ENCODE results near the gene AK5.

The AK5 gene

GRCh38 chr1:77288275-77288674 is 6.5 kb downstream of the AK5 start:
- no peak for DNase-seq
- peaks cover 37% of the 10 kb centered on the region for H3K27me3 Mint-ChIP-seq (ENCODE audit: low read depth, poor library complexity)
- no peaks in the 10 kb centered on the region for H3K36me3 Mint-ChIP-seq (ENCODE audit: low read depth)
- H3K9me3 Mint-ChIP-seq, result no peaks in the 10 kb centered on the region
- TF ChIP-seq CTCF (IDR thresholded peaks at IDR 0.05), result no peak
- no peak overlapping the region for H3K27ac Mint-ChIP-seq
- peaks cover 3% of the 10 kb centered on the region for H3K4me1 Mint-ChIP-seq
- H3K4me3 Mint-ChIP-seq, result no peak overlapping the region

- no peaks in the 10 kb centered on the region for H3K36me3 Mint-ChIP-seq (ENCODE audit: low read depth)
- H3K27ac Mint-ChIP-seq, result no peak overlapping the region
- no peaks in the 10 kb centered on the region for H3K9me3 Mint-ChIP-seq
- H3K4me3 Mint-ChIP-seq, result no peak overlapping the region
- DNase-seq, result no peak
- TF ChIP-seq CTCF (IDR thresholded peaks at IDR 0.05), result no peak
- peaks cover 14% of the 10 kb centered on the region for H3K27me3 Mint-ChIP-seq (ENCODE audit: low read depth, poor library complexity)
- no peaks in the 10 kb centered on the region for H3K4me1 Mint-ChIP-seq
Observed at GRCh38 chr1:77290576-77290975, 8.8 kb downstream of the AK5 start.

- no peak for TF ChIP-seq CTCF (IDR thresholded peaks at IDR 0.05)
- no peaks in the 10 kb centered on the region for H3K9me3 Mint-ChIP-seq
- no peak for DNase-seq
Observed at GRCh38 chr1:77292551-77292950, 10.7 kb downstream of the AK5 start.

GRCh38 chr1:77300566-77300965 is 18.7 kb downstream of the AK5 start:
- H3K27ac Mint-ChIP-seq, result no peak overlapping the region
- no peak for TF ChIP-seq CTCF (IDR thresholded peaks at IDR 0.05)
- peaks cover 4% of the 10 kb centered on the region for H3K27me3 Mint-ChIP-seq (ENCODE audit: low read depth, poor library complexity)
- no peaks in the 10 kb centered on the region for H3K4me1 Mint-ChIP-seq
- H3K36me3 Mint-ChIP-seq (ENCODE audit: low read depth), result no peaks in the 10 kb centered on the region
- DNase-seq, result no peak
- peaks cover 6% of the 10 kb centered on the region for H3K9me3 Mint-ChIP-seq
- H3K4me3 Mint-ChIP-seq, result no peak overlapping the region

More at GRCh38 chr1:77292551-77292950, 10.7 kb downstream of the AK5 start:
- H3K36me3 Mint-ChIP-seq (ENCODE audit: low read depth), result no peaks in the 10 kb centered on the region
- no peak overlapping the region for H3K27ac Mint-ChIP-seq
- no peaks in the 10 kb centered on the region for H3K4me1 Mint-ChIP-seq
- no peak overlapping the region for H3K4me3 Mint-ChIP-seq
- H3K27me3 Mint-ChIP-seq (ENCODE audit: low read depth, poor library complexity), result peaks cover 2% of the 10 kb centered on the region

GRCh38 chr1:77303387-77303786 is 21.6 kb downstream of the AK5 start:
- Mint-ChIP-seq H3K36me3 (ENCODE audit: low read depth) (no peaks in the 10 kb centered on the region), H3K27me3 (ENCODE audit: low read depth, poor library complexity) (peaks cover 7% of the 10 kb centered on the region), H3K4me1 (no peaks in the 10 kb centered on the region), H3K9me3 (peaks cover 13% of the 10 kb centered on the region), H3K27ac (no peak overlapping the region), H3K4me3 (no peak overlapping the region)
- no peak for TF ChIP-seq CTCF (IDR thresholded peaks at IDR 0.05)
- DNase-seq, result no peak

GRCh38 chr1:77308889-77309621 is 27.2 kb downstream of the AK5 start:
- H3K36me3 Mint-ChIP-seq (ENCODE audit: low read depth), result no peaks in the 10 kb centered on the region
- no peak for TF ChIP-seq CTCF (IDR thresholded peaks at IDR 0.05)
- peaks cover 13% of the 10 kb centered on the region for H3K9me3 Mint-ChIP-seq
- no peak overlapping the region for H3K27ac Mint-ChIP-seq
- peaks cover 7% of the 10 kb centered on the region for H3K27me3 Mint-ChIP-seq (ENCODE audit: low read depth, poor library complexity)
- DNase-seq, result no peak
- H3K4me3 Mint-ChIP-seq, result no peak overlapping the region
- H3K4me1 Mint-ChIP-seq, result no peaks in the 10 kb centered on the region
